UCSD-AML1 (cell line): ENCODE measurements around the gene PTBP2.

Source experiments
- DNase-seq: peaks from one replicate; lab custom pipeline; 2025; ENCODE audit not compliant: unreplicated experiment; lab: John Stamatoyannopoulos, UW

Gene PTBP2, protein sequence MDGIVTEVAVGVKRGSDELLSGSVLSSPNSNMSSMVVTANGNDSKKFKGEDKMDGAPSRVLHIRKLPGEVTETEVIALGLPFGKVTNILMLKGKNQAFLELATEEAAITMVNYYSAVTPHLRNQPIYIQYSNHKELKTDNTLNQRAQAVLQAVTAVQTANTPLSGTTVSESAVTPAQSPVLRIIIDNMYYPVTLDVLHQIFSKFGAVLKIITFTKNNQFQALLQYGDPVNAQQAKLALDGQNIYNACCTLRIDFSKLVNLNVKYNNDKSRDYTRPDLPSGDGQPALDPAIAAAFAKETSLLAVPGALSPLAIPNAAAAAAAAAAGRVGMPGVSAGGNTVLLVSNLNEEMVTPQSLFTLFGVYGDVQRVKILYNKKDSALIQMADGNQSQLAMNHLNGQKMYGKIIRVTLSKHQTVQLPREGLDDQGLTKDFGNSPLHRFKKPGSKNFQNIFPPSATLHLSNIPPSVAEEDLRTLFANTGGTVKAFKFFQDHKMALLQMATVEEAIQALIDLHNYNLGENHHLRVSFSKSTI

DNA sequence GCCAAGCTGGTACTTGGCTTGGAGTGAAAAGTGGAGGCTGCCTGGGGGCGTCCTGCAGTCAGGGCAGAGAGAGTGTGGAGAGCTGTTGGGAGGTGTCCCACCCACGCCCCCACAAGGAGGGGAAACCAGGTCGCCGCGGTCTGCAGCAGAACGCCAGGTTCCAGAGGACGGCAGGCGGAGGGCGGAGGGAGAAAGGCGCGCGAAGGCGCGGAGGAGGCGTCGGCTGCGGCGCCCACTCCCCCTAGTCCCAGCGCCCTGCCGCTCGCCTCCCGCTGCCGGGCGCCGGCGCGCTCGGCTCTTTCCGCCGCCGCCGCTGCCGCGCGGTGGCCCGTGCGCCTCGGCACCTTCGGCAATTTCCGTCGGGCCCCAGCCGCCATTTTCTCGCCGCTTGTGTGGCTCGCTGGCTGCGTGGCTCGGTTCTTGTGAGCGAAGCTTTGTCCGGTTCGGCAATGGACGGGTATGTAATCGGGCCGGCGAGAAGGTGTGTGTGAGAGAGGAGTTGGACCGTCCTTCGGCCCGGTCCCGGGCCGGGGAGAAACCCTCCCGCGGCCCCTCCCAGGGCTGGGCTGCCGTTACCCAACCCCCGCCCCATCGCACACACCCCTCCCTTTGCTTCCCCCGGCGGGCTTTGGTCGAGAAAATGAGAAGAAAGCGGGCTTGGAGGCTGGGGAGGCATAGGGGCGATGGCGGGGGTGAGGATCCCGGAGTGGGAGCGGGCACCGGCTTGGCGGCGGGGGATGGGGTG is at the start of gene PTBP2:
Gene PTBP2 (plus strand): TSS at position 369 of the 745 bp plus-strand sequence. CDS start 81 bp downstream, at position 450.
- DNase-seq, result peak; percentile 90

DNA sequence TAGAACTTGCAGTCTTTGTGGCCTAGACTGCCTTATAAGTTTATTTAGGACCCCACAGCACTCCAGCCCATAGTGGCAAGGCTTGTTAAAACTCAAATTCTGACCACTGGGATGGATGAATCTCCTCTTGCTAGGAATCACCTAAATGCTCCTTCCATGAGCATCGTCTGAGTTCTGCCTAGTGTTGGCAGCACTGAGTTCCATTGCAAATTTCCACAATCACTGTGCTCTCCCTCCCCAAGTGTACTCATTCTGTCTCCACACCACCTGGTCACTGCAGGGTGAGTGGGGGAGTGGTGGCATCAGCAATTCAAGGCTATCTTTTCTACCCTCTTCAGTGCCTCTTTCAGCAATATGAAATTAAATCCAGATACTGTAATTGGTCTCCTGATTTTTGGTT is 46.7 kb upstream of the PTBP2 start:
- DNase-seq, result no peak

DNA sequence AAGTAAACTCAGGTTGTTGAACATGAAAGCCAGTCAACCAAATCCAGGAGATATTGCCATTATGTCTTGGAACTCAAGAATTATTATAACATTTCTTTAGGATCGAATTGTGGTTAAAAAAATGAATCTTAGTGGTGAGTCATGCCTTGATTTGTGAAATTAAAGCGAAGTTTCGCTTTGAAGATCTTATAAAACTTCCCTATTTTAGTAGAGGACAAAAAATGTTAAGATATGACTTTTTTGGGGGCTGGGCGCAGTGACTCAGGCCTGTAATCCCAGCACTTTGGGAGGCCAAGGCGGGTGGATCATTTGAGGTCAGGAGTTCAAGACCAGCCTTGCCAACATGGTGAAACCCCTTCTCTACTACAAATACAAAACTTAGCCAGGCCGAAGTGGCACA is 39.5 kb upstream of the PTBP2 start:
- no peak for DNase-seq

DNA sequence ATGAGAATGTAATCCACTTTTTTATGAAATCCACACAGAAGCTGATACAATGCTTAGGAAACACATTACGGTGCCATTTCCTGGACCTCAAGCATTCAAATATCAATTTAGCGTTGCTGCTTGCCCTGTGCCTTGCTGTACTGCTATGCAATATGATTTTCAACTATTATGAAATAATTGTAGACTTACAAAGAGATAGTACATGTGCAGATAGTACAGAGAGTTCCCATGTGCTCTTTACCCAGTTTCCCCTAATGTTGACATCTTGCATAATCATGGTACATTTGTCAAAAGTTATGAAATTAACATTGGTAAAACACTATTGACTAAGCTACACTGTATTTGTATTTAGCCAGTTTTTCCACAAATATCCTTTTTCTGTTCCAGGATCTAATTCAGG is 37.7 kb upstream of the PTBP2 start:
- no peak for DNase-seq

DNA sequence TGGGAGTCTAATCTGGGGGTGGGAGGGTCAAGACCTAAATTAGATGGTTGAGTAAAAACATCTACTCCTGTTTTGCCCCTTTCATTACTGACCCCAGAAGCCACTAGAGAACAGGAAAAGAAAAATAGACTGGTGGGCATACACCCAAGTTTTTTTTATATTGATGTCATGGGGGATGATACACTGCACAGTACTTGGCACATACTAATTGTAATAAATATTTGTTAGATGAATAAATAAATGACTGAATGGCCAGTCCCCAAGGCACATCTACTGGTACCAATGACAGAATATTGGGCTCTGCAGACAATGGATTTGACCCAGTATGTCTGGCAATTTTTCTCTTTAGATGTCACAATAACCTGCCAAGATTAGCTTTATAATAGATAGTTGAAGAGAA is 36.8 kb upstream of the PTBP2 start:
- no peak for DNase-seq

DNA sequence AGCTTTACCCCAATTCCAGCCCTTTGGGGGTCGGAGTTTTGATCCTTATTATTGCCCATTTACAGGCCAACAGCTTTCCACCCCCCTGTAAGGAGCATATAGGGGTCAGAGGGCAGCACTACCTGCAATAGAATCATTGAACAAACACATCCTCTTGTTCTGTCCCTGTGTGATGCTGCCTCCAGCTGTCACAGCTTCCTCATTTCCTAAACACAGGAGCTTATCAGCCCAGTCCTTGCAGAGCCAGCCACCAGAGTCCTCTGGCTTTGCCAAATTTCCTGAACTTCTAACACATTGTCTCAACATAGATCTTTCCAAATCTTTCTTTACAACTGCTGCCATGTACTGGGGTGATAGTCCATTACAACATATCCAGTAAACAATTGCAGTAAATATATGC is 32.8 kb upstream of the PTBP2 start:
- peak; percentile 18 for DNase-seq

DNA sequence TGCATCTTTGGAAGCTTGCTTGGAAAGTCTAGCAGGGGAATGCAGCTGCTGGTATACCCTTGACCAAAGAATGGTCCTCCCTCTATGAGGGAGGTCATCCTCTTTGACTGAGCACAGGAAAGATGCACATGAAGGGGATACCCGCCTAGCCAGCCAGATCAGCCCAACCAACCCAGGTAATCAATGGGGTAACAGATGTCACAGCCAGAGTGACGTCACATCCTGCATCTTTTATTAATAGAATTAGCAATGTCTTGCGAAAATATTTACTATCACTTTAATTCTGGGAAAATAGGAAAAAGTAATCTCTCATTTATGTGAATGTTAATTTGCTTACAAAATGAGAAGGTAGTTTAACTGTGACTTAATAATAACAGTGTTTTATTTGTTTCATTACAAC is 25.6 kb upstream of the PTBP2 start:
- DNase-seq, result no peak

DNA sequence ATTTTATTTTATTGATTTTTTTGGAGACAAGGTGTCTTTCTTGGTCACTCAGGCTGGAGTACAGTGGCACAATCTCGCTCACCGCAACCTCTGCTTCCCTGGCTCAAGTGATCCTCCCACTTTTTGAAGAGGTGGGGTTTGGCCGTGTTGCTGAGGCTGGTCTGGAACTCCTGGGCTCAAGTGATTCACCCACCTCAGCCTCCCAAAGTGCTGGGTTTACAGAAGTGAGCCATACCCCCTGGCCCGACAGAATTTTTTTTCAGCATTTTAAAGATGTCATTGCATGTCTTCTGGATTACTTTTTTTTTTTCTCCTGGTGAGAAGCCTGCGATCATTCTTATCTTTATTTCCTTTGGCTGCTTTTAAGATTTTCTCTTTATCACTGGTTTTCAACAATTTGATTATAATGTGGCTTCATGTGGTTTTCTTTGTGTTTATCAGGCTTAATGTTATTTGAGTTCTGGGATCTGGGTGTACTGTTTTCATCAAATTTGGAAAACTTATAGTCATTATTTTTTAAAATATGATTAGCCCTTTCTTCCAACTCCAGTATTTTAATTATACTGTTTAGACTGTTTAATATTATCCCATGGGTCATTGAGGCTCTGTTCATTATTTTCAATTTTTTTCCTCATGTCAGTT is 23.1 kb upstream of the PTBP2 start:
- no peak for DNase-seq

DNA sequence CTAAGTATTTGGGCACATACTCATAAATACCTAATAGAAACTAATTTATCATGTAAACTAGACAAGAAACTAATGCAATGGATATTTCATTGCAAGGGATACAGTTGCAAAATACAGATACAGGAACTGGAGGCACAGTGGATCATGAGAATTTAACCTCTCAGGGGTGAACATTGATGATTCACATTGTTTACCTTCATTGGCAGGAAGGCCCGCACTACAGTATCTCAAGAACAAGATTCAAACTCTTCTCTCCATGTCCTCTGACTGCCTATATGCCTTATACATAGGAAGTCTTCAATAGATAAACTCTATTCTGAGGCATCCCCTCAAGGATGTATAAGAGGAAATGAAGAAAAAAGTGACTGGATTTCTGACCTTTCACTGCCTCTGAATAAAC is 18.4 kb upstream of the PTBP2 start:
- DNase-seq, result no peak

DNA sequence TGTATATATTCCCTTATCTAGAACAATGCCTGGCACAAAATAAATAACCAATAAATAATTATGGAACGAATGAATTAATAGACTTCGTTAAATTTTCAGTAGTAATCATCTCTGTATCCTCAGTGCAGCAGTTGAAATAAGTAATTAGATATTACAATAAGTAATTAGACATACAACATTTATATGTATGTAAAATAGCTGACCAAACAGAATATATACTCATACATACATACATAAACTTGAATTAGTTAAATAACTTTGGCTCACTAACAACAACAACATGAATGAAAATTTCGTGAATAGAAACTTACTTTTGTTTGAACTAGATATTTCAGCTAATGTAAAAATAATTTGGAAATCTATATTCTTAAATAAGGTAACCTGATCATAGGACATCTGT is 14.6 kb upstream of the PTBP2 start:
- no peak for DNase-seq

DNA sequence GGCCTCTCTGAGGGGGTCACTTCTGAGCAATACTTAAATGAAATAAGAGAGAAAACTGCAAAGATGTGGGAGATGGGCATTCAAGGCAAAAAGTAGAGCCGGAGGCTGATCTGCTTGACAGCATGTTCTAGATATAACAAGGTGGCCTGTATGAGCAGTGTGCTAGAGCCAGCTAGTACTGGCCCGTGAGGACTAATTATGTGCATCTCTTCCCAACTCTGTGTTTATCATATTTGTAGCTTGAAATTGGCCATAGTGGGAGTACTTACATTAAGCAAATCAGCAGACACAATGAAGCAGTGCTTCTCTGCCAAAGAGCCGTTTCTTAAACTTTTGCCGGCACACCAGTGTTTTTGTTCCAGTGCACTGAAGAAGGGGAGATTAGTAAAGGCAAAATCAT is 13.1 kb upstream of the PTBP2 start:
- no peak for DNase-seq

DNA sequence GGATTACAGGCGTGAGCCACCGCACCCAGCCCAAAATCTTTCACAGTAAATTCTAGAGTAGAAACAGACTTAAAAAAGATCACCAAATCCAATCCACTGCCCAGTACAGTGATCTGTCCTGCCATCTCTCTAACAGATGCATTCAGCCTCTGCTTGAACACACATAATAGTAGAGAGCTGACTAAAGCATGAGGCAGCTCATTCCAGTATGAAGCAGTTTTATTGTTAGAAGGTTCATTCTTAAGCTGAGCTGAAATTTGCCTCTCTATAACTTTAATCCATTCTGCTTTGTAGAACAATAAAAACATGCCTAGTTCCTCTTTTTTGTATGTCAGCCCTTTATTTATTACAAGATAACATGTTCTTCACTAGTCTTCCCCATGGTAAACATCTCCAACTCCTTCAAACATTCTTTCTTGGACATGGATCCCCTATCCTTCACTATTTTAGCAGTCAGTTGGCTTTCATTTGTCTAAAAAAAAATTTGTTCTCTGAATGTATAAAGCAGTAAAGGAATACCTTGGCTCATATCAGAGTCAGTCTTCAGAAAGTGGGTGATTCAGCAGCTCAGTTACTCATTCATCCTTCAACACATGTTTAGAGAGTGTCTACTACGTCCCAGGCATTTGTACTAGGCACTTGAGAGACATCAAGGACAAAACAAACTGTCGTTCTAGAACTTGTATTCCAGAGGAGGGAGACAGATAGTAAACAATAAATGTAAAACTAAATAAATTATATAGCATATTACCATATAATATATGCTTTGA is 10.7 kb upstream of the PTBP2 start:
- DNase-seq, result no peak

DNA sequence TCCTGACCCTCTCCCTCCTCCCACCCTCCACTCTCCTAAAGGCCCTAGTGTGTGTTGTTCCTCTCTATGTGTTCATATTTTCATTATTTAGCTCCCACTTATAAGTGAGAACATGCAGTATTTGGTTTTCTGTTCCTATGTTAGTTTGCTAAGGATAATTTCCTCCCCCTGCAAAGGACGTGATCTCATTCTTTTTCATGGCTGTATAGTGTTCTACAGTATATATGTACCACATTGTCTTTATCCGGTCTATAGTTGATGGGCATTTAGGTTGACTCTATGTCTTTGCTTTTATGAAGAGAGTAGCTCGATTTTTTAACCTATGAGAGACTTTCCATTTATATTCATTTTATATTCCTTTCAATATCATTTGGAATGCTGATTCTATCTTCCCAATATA is 7.9 kb upstream of the PTBP2 start:
- DNase-seq, result no peak

DNA sequence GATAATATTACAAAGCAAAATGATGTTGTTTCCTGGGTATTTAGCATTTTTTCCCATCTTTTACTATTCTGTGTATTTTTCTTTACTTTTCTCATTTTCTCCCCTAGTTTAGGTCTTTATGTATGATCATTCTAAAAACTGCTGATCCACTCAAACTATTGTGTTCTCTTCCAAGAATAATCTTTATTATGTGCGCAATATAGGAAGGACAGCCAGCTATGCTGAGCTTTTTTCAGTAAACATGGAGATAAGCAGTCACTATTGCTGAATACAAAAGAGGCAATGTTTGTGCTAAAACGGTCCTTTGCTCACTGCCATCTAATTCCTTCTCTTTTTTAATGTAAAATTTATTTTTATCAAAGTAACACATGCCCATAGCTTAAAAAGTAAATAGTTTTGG is 6.7 kb upstream of the PTBP2 start:
- DNase-seq, result no peak

DNA sequence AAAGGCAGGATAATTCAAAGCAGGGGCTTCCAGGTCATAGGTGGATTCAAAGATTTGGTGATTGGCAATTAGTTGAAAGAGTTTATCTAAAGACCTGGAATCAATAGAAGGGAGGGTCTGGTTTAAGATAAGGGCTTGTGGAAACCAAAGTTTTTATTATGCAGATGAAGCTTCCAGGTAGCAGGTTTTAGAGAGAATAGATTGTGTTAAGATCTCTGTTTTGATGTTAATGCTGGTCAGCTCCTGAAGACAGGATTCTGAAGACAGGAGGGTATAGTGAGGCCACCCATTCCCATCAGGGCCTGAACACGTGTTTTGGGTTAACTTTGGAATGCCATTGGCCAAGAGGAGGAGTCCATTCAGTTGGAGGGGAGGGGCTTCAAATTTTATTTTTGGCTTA is 6.1 kb upstream of the PTBP2 start:
- no peak for DNase-seq

DNA sequence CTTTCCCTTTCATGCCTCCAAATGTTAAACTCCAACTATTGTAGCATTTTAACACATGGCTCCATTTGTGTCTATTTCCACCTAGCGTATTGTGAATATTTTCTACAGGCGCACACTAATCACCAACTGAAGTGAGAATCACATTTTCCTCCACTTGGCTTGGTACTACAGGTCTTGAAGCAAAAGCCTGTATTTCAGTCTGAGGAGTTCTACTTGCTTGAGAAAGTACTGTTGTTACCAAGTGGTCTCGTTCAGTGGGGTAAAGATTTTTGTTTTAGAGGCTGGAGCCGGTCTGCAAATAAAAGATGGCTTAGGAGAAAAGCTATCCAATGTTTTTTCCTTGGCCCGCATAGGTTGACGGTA is 550 bp upstream of the PTBP2 start:
- no peak for DNase-seq

DNA sequence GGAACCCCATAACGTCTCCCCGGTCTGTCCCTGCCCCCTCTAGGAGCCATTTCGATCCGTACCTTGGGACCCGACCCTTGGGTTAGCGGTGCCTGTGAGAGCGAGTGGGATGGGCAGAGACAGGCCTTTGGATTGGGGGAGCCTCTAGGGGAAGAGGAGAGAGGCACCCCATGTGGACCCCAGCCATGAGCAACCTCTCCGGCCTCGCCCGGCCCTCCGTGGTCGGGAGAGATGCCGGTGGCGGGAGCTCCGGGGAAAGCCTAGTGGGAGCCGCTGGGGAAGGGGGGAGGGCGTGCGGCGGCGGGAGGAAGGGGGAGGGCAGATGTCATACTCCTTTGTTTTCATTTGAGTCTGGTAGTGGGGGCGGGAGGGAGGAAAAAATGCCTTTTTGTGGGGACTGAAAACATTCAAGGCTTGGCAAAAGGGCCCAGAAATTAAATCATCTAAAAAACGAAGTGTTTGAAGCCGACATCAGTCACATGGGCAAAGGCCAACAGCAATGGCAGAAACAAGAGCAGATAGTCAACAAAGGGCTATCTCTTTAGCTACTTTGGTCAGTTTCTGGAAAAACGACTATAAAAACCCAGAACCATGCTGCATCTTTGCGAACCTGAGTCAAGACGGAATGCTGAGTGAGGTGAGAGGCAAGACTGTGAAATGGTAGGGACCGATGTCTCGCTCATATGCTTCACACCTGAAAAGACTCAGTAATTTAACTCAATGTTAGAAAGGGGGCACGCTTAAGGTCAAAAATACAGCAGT is 758 bp downstream of the PTBP2 start:
- peak; percentile 78 for DNase-seq

DNA sequence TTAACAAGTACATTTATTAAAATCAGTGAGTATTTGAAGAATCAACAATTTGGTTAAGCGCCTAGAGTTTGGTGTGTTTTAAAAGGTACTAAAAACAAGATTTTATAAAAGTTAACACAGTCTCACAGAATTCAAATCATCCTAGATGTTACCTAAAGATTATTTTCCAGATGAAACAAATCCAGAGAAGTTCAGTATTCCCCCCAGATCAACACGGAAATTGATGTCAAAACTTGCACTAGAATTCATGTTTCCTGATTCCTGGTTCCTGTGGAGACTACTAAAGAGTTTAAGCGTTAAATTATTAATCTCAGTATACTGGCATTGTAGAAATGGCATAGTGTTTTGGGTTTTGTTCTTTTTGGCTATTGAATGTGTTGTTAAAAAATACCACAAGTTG is 1.4 kb downstream of the PTBP2 start:
- DNase-seq, result no peak

DNA sequence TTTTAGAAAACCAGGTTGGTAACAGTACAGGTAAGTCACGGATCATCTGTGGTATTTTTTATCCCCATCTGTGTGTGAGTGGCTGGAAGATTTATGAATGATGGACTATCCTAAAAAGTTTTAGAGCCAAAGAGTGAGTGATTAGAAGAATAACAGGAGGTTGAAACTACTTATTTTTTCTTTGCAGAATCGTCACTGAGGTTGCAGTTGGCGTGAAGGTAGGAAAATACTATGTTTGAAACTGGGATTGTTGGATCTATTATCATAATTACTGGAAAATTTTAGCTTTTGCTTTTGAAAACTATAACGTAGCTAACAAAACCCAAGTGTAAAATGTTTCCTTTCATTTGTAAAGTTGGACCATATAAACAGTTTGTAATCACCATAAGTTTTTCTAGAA is 1.8 kb downstream of the PTBP2 start:
- DNase-seq, result no peak

DNA sequence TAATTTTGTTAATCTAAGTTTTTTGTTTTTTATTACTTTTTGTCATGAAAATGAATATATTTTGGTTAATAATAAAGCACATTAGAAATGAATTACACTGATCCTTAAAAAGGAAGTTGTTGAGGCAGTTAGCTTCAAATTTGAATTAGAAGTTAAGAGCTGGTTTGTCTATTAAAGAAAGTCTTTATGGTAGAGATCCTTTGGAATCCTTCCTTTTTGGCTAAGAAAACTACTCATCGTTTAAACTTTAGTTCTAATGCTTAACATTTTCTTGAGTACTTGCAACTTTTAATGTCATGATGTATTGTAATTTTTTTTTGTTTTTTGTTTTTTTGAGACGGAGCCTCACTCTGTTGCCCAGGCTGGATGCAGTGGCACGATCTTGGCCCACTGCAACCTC is 2.4 kb downstream of the PTBP2 start:
- no peak for DNase-seq
